VCaP (cell line): ENCODE results near the gene DISC1.
A peak's percentile ranks its signal among the peaks of the same experiment; 100 is the strongest.
"Not testable (repeated sequence)": the region's sequence is repeated elsewhere in the genome, so short reads cannot be mapped to it uniquely, and the experiment has no call there.

Experiments
- H3K27ac ChIP-seq: fragments of 450-650 bp; 2 replicates; pipeline ENCODE4 v1.5.1; 2017
- CTCF ChIP-seq: fragments of 450-650 bp; conservative IDR thresholded peaks from 2 replicates; pipeline ENCODE4 v1.5.1; 2017; ENCODE audit warnings: mild to moderate bottlenecking, moderate library complexity

Gene DISC1

GRCh38 chr1:231642618-231643017 lies 16.0 kb downstream of the DISC1 start:
- peak; percentile 71 for TF ChIP-seq CTCF
- H3K27ac ChIP-seq: peak overlapping the region; percentile 19; the same call in 1 of the 2 replicates

- H3K27ac ChIP-seq: peak overlapping the region; percentile 19; the same call in 1 of the 2 replicates
- no peak for TF ChIP-seq CTCF
Observed at GRCh38 chr1:231643071-231643934, 16.7 kb downstream of the DISC1 start.

GRCh38 chr1:231643935-231644237 lies 17.3 kb downstream of the DISC1 start:
- TF ChIP-seq CTCF: no peak
- no peak overlapping the region for H3K27ac ChIP-seq

GRCh38 chr1:231645634-231646033 lies 19.0 kb downstream of the DISC1 start:
- H3K27ac ChIP-seq: not testable (repeated sequence)

GRCh38 chr1:231646165-231646564 lies 19.6 kb downstream of the DISC1 start:
- H3K27ac ChIP-seq: not testable (repeated sequence)

GRCh38 chr1:231651621-231652260 lies 25.2 kb downstream of the DISC1 start:
- H3K27ac ChIP-seq: peak overlapping the region; percentile 43

- TF ChIP-seq CTCF: no peak
- H3K27ac ChIP-seq: no peak overlapping the region
Observed at GRCh38 chr1:231653632-231654031, 27.0 kb downstream of the DISC1 start.

- TF ChIP-seq CTCF: no peak
- H3K27ac ChIP-seq: no peak overlapping the region
Observed at GRCh38 chr1:231656741-231657140, 30.2 kb downstream of the DISC1 start.

- H3K27ac ChIP-seq: not testable (repeated sequence)
Observed at GRCh38 chr1:231658223-231658622, 31.6 kb downstream of the DISC1 start.

GRCh38 chr1:231660198-231660597 lies 33.6 kb downstream of the DISC1 start:
- TF ChIP-seq CTCF: no peak
- no peak overlapping the region for H3K27ac ChIP-seq
